IMR-90 (cell line): ENCODE measurements around the gene PTPN23. TPM values are rescaled to one million over a fixed set of nuclear protein-coding genes. Genes with fewer than 3 reads are reported as not detected.

Experiments used
- ATAC-seq: fragments of 200-7000 bp; cut with Tn5 transposase; 2 replicates; pipeline ENCODE4 v1.9.1; 2020; ENCODE audit warnings: low read depth, mild to moderate bottlenecking, moderate library complexity
- BruUV-seq: library from RNA; stranded (reverse); fragments of 400-500 nt; replicated peaks from 2 replicates; lab custom pipeline; 2021; lab: Mats Ljungman, UMichigan
- CTCF ChIA-PET: fragments of 300-600 bp; formaldehyde crosslinking; extraction: SDS; loops from one replicate; lab custom pipeline; 2021; ENCODE audit warnings: antibody characterized with exemption; lab: Yijun Ruan, JAX
- POLR2A ChIA-PET: fragments of 300-600 bp; sonication (Branson Sonifier 250); formaldehyde crosslinking; loops from one replicate; lab custom pipeline; 2022; ENCODE audit warnings: antibody characterized with exemption; ENCODE audit not compliant: unreplicated experiment; lab: Charles Lee
- DNase-seq: peaks from one replicate; pipeline ENCODE4 v3.0.0; 2013
- H2AFZ ChIP-seq: replicated peaks from 2 replicates; pipeline ENCODE3; 2013; ENCODE audit warnings: low read length, mild to moderate bottlenecking; ENCODE audit not compliant: poor library complexity
- H2AK5ac ChIP-seq: 2 replicates; pipeline ENCODE4 v1.6.1; 2013; ENCODE audit warnings: low read depth, low read length, inconsistent platforms
- H2AK9ac ChIP-seq: replicated peaks from 2 replicates; pipeline ENCODE3; 2013; ENCODE audit warnings: mild to moderate bottlenecking, low read depth, low read length, moderate library complexity; ENCODE audit not compliant: poor library complexity
- H2BK120ac ChIP-seq: 2 replicates; pipeline ENCODE4 v1.6.1; 2013; ENCODE audit warnings: low read depth, low read length, inconsistent platforms
- H2BK15ac ChIP-seq: 3 replicates; pipeline ENCODE4 v1.6.1; 2013; ENCODE audit warnings: low read depth, low read length, inconsistent platforms
- H2BK20ac ChIP-seq: 2 replicates; pipeline ENCODE4 v1.6.1; 2013; ENCODE audit warnings: low read depth, mild to moderate bottlenecking, inconsistent platforms, low read length, moderate library complexity
- H2BK5ac ChIP-seq: 2 replicates; pipeline ENCODE4 v1.6.1; 2013; ENCODE audit warnings: mild to moderate bottlenecking, low read depth, low read length, inconsistent platforms; ENCODE audit not compliant: poor library complexity, severe bottlenecking
- H3K14ac ChIP-seq: replicated peaks from 2 replicates; pipeline ENCODE4 v1.6.1; 2013; ENCODE audit warnings: low read depth, low read length, inconsistent platforms
- H3K18ac ChIP-seq: 2 replicates; pipeline ENCODE4 v1.6.1; 2013; ENCODE audit warnings: low read depth, low read length, control low read depth
- H3K23ac ChIP-seq: 2 replicates; pipeline ENCODE4 v1.6.1; 2013; ENCODE audit warnings: low read depth, low read length, inconsistent platforms
- H3K27ac ChIP-seq: 2 replicates; pipeline ENCODE4 v1.5.1; 2013; ENCODE audit warnings: mild to moderate bottlenecking, control low read depth, low read length; ENCODE audit not compliant: insufficient read depth
- H3K27me3 ChIP-seq: 2 replicates; pipeline ENCODE4 v1.6.1; 2013; ENCODE audit warnings: low read length; ENCODE audit not compliant: control insufficient read depth, insufficient read depth
- H3K36me3 ChIP-seq: 2 replicates; pipeline ENCODE4 v1.6.1; 2013; ENCODE audit warnings: low read length, mixed read lengths; ENCODE audit not compliant: control insufficient read depth, insufficient read depth
- H3K4ac ChIP-seq: 2 replicates; pipeline ENCODE4 v1.6.1; 2013; ENCODE audit warnings: low read depth, low read length, inconsistent platforms
- H3K4me1 ChIP-seq: 2 replicates; pipeline ENCODE4 v1.6.1; 2013; ENCODE audit warnings: low read length, mixed read lengths; ENCODE audit not compliant: control insufficient read depth, insufficient read depth
- H3K4me2 ChIP-seq: 2 replicates; pipeline ENCODE4 v1.6.1; 2013; ENCODE audit warnings: low read depth, mild to moderate bottlenecking, control low read depth, low read length, moderate library complexity
- H3K4me3 ChIP-seq: 2 replicates; pipeline ENCODE4 v1.5.1; 2013; ENCODE audit warnings: low read depth, mild to moderate bottlenecking, control low read depth, low read length, moderate library complexity; ENCODE audit not compliant: insufficient read depth
- H3K56ac ChIP-seq: 2 replicates; pipeline ENCODE4 v1.6.1; 2013; ENCODE audit warnings: low read length, inconsistent platforms; ENCODE audit not compliant: insufficient read depth; ENCODE audit errors: extremely low read depth
- H3K79me1 ChIP-seq, 2 experiments: 2 replicates each; pipeline ENCODE4 v1.6.1; 2013; ENCODE audit warnings: low read length in 2 of 2, inconsistent platforms in 1 of 2, low read depth in 1 of 2
- H3K9ac ChIP-seq: 2 replicates; pipeline ENCODE4 v1.6.1; 2013; ENCODE audit warnings: low read depth, low read length, control low read depth
- H3K9me1 ChIP-seq: 2 replicates; pipeline ENCODE4 v1.6.1; 2013; ENCODE audit warnings: low read length, inconsistent platforms; ENCODE audit not compliant: insufficient read depth
- H3K9me3 ChIP-seq: 2 replicates; pipeline ENCODE4 v1.6.1; 2013; ENCODE audit warnings: low read length; ENCODE audit not compliant: control insufficient read depth, insufficient read depth
- H4K20me1 ChIP-seq: 2 replicates; pipeline ENCODE4 v1.6.1; 2013; ENCODE audit warnings: low read length, inconsistent platforms; ENCODE audit not compliant: insufficient read depth
- H4K5ac ChIP-seq: 2 replicates; pipeline ENCODE4 v1.6.1; 2013; ENCODE audit warnings: mild to moderate bottlenecking, low read depth, low read length, control low read depth
- H4K8ac ChIP-seq, 2 experiments: 2 replicates each; pipeline ENCODE4 v1.6.1; 2013; ENCODE audit warnings: low read depth in 2 of 2, low read length in 2 of 2, control low read depth in 1 of 2, inconsistent platforms in 1 of 2
- H4K91ac ChIP-seq: 2 replicates; pipeline ENCODE4 v1.6.1; 2013; ENCODE audit warnings: low read depth, low read length, inconsistent platforms; ENCODE audit not compliant: insufficient read depth
- CEBPB ChIP-seq: IDR thresholded peaks from 2 replicates; pipeline ENCODE4 v1.6.1; 2012; ENCODE audit warnings: low read depth, low read length, improper control_type of control experiment
- FOS ChIP-seq: fragments of 150-350 bp; IDR thresholded peaks from 2 replicates; pipeline ENCODE4 v1.6.1; 2016; ENCODE audit warnings: low read depth, low read length
- MXI1 ChIP-seq: IDR thresholded peaks from 2 replicates; pipeline ENCODE4 v1.6.1; 2012; ENCODE audit warnings: low read depth, mild to moderate bottlenecking, low read length, moderate library complexity, borderline replicate concordance
- NFE2L2 ChIP-seq: fragments of 150-350 bp; IDR thresholded peaks from 2 replicates; pipeline ENCODE4 v1.6.1; 2016; ENCODE audit warnings: low read depth, mild to moderate bottlenecking, low read length
- POLR2A ChIP-seq: IDR thresholded peaks from 2 replicates; pipeline ENCODE4 v1.6.1; 2012; ENCODE audit warnings: mild to moderate bottlenecking, low read depth, low read length
- SMC3 ChIP-seq: fragments of 150-350 bp; IDR thresholded peaks from 2 replicates; pipeline ENCODE4 v1.6.1; 2016; ENCODE audit warnings: low read depth, mild to moderate bottlenecking, antibody characterized with exemption, low read length, moderate library complexity
- WGBS, 2 experiments: methylation state at CpG; one replicate each; pipeline versions ENCODE4 v1.1.5 to v1.1.7; 2013; ENCODE audit warnings: missing lambda C conversion rate in 2 of 2; ENCODE audit not compliant: insufficient read length in 1 of 2; ENCODE audit errors: extremely low coverage in 2 of 2; 5-methylcytosine and 5-hydroxymethylcytosine counted together
- dilution Hi-C: fragments of 300-500 bp; cut with HindIII; formaldehyde crosslinking; loops from one replicate; pipeline ENCODE4 v1.14.3; 2018; ENCODE audit warnings: low sequenced_read_pairs; ENCODE audit not compliant: unreplicated experiment
- in situ Hi-C: fragments of 300-500 bp; cut with MboI; formaldehyde crosslinking; loops from 3 replicates; pipeline ENCODE4 v1.14.3; 2019; ENCODE audit warnings: low sequenced_read_pairs, inconsistent platforms, mixed read lengths
- intact Hi-C: fragments of 100-400 bp; cut with micrococcal nuclease; formaldehyde crosslinking; loops from 2 replicates; pipeline ENCODE4 v1.10.0; 2022
- polyA plus RNA-seq, 3 experiments: library from polyadenylated mRNA; depleted of rRNA; stranded (reverse); fragments of >200 nt; gene quantifications; 2 replicates each; pipeline ENCODE4 v1.2.3, GENCODE V29; 2012; ENCODE audit warnings: low replicate concordance in 1 of 3
- total RNA-seq: library from RNA; depleted of rRNA; stranded (reverse); fragments of >200 nt; gene quantifications from 2 replicates; pipeline ENCODE4 v1.2.3, GENCODE V29; 2012
- TF ChIP-seq, protein P1 (sequence below): fragments of 150-350 bp; IDR thresholded peaks from 2 replicates; pipeline ENCODE4 v1.6.1; 2016; ENCODE audit warnings: low read depth, mild to moderate bottlenecking, low read length, moderate library complexity, borderline replicate concordance

Gene PTPN23
- total and polyA plus RNA-seq, 2 of the 4 experiments (the other 2 are of a cell fraction) = 4.5 to 15.1 TPM

DNA sequence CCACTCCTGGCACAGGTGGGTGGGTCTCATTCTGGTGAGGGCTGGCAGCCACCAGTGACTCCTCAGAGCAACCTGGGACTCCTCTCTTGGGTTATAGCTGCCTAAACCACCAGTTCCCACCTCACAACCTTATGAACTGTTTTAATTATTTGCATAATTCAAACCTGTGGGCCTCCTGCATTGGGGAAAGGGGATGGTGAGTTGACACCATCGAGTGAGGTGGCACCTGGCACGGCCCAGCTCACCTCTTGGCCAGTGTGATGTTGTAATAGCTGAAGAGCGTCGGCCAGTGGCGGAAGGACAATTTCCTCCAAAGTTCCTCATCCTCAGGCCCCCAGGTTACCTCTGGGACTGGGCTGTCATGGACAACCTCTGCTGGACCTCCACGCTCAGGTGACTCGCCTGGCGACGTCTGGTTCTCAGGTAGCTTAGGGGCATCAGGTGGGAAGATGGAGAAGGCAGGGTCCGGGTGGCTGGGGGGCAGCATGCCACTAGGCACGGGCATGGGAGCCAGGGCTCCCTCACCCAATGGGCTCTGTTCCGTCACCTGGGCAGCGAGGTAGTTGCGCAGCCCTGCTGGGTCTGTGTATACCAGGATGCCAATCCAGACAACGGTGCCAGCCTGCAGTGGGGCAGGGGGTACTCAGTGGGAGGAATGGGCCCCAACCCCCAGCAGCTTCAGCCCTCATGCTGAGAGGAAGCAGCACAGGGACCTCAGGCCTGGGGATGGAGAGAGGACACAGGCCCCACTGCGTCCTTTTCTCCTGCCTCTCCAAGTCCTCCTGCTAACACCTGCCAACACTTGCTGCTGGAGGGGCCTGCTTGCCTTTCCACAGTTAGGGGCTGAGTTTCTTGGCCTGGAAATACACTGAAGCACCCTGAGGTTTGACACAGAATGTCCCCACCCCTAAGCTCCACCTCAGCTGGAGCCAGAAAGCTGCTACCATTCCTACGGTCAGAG lies 38.5 kb downstream of the PTPN23 start (continued):
- TF ChIP-seq, protein P1, sequence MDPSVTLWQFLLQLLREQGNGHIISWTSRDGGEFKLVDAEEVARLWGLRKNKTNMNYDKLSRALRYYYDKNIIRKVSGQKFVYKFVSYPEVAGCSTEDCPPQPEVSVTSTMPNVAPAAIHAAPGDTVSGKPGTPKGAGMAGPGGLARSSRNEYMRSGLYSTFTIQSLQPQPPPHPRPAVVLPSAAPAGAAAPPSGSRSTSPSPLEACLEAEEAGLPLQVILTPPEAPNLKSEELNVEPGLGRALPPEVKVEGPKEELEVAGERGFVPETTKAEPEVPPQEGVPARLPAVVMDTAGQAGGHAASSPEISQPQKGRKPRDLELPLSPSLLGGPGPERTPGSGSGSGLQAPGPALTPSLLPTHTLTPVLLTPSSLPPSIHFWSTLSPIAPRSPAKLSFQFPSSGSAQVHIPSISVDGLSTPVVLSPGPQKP = no peak
- TF ChIP-seq MXI1 = no peak

DNA sequence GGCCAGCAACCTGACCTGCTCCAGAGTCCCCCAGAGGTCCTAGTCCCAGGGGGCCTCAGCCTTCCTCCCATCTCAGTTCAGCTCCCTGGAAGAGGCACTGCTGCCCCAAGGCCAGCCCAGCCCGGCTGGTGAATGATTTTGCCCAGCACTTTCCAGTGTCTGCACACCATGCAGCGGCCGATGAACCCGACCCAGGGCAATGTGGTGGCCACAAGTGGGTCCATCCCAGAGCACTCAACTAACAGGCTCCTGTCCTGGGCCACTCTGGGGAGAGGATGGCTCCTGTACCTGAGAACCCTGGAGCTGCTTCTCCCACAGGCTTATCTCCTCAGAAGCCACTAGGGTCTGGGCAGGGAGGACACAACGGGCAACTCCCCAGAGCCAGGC lies 39.2 kb downstream of the PTPN23 start:
- no peak overlapping the region for H3K4me2 ChIP-seq
- TF ChIP-seq MXI1 = no peak
- no peak for TF ChIP-seq NFE2L2
- no peak for TF ChIP-seq SMC3
- TF ChIP-seq POLR2A = no peak
- no peak for TF ChIP-seq CEBPB
- TF ChIP-seq FOS = no peak
- ChIA-PET POLR2A (no interaction called here), CTCF (no interaction called here)
- H3K14ac ChIP-seq = no peak overlapping the region
- H3K4me3 ChIP-seq = no peak overlapping the region
- peaks cover 37% of the 10 kb centered on the region for H3K36me3 ChIP-seq
- no peak overlapping the region for H3K9ac ChIP-seq
- no peak overlapping the region for H4K8ac ChIP-seq
- H2AK5ac ChIP-seq = no peak overlapping the region
- no peak overlapping the region for H3K23ac ChIP-seq
- H3K4me1 ChIP-seq = peaks cover 8% of the 10 kb centered on the region; the same call in 1 of the 2 replicates
- WGBS, 2 experiments = no CpG with 5 or more reads among the region's 5 CpGs
- no peak overlapping the region for H3K4ac ChIP-seq
- no peaks in the 10 kb centered on the region for H3K27me3 ChIP-seq
- ATAC-seq = no peak
- peaks cover 12% of the 10 kb centered on the region for H4K20me1 ChIP-seq
- H3K18ac ChIP-seq = no peak overlapping the region
- no peak overlapping the region for H2BK20ac ChIP-seq
- in situ Hi-C loops (loop anchor here (5.0 kb wide), 2 partner anchors 57 to 367 kb away; partner anchors contain the start of gene SCAP), dilution Hi-C loops (no loop called here), intact Hi-C loops (no loop called here)
- no peak for DNase-seq
- H2BK120ac ChIP-seq = no peak overlapping the region
- H2AFZ ChIP-seq = no peak overlapping the region
- BruUV-seq = no TSS peak
- H3K79me1 ChIP-seq = peaks cover 4 to 22% of the 10 kb centered on the region in 2 experiments; a peak in 2 of 4 replicates
- peak overlapping the region; percentile 42 for H2AK9ac ChIP-seq
- no peak overlapping the region for H2BK5ac ChIP-seq
- no peak overlapping the region for H4K91ac ChIP-seq
- no peak overlapping the region for H2BK15ac ChIP-seq
- H4K5ac ChIP-seq = no peak overlapping the region
- no peak overlapping the region for H3K27ac ChIP-seq
- peaks cover 13% of the 10 kb centered on the region for H3K9me1 ChIP-seq
- no peak overlapping the region for H3K56ac ChIP-seq
- H3K9me3 ChIP-seq = no peaks in the 10 kb centered on the region
